HepG2 (cell line): ENCODE results near the gene B3GNT5. TPM values are rescaled to one million over a fixed set of nuclear protein-coding genes. Genes with fewer than 3 reads are reported as not detected.

ENCODE experiments used
- ATAC-seq: fragments of 200-7000 bp; cut with Tn5 transposase; 3 replicates; pipeline ENCODE4 v1.9.1; 2020; ENCODE audit warnings: mild to moderate bottlenecking, moderate library complexity
- BruUV-seq: library from RNA; stranded (reverse); fragments of 400-500 nt; replicated peaks from 2 replicates; lab custom pipeline; 2021; lab: Mats Ljungman, UMichigan
- CTCF ChIA-PET: fragments of 300-600 bp; formaldehyde crosslinking; extraction: SDS; loops from one replicate; lab custom pipeline; 2021; ENCODE audit warnings: low total read pairs, inconsistent platforms, low intra/inter-chr PET ratio; lab: Yijun Ruan, JAX
- POLR2A ChIA-PET: fragments of 350-600 bp; sonication (Branson Sonifier 250); formaldehyde crosslinking; loops from one replicate; lab custom pipeline; 2020; ENCODE audit warnings: antibody characterized with exemption, inconsistent platforms; lab: Yijun Ruan, JAX
- DNase-seq: peaks from one replicate; pipeline ENCODE4 v3.0.0-alpha.2; 2015; ENCODE audit warnings: low spot score
- FAIRE-seq: peaks from 3 replicates; lab custom pipeline; 2011; peaks lifted over from hg19 to GRCh38; lab: Jason Lieb, UNC
- H2AFZ ChIP-seq: one replicate; pipeline ENCODE4 v1.6.1; 2011; ENCODE audit warnings: low read length, inconsistent platforms
- H3K27ac ChIP-seq: fragments of 300-600 bp; 3 replicates; pipeline ENCODE4 v1.8.0; 2011; ENCODE audit warnings: mixed run types, mild to moderate bottlenecking, mixed read lengths, low read length, inconsistent platforms; ENCODE audit not compliant: insufficient read depth; ENCODE audit errors: extremely low read length
- H3K27me3 ChIP-seq, 2 experiments: fragments of 200-600 bp in 1 of 2; 2 replicates in 1 of 2; 3 replicates in 1 of 2; pipeline versions ENCODE4 v1.6.0 to v1.8.0; 2011; ENCODE audit warnings: low read length in 2 of 2, mild to moderate bottlenecking in 2 of 2, moderate library complexity in 2 of 2, inconsistent platforms in 1 of 2; ENCODE audit not compliant: insufficient read depth in 2 of 2, control insufficient read depth in 1 of 2
- H3K36me3 ChIP-seq, 2 experiments: fragments of 200-600 bp in 1 of 2; replicated peaks in 1 of 2; 2 replicates in 1 of 2; 3 replicates in 1 of 2; pipeline versions ENCODE4 v1.5.1 to v1.8.0; 2011; ENCODE audit warnings: low read length in 2 of 2, inconsistent platforms in 1 of 2; ENCODE audit not compliant: insufficient read depth in 2 of 2, control insufficient read depth in 1 of 2
- H3K4me1 ChIP-seq: 2 replicates; pipeline ENCODE4 v1.5.1; 2012; ENCODE audit warnings: low read length, inconsistent platforms; ENCODE audit not compliant: insufficient read depth
- H3K4me2 ChIP-seq: 2 replicates; pipeline ENCODE4 v1.6.0; 2011; ENCODE audit warnings: low read depth, low read length, inconsistent platforms
- H3K4me3 ChIP-seq, 3 experiments: fragments of 200-600 bp in 1 of 3; sonication (generic), shearing (Covaris generic) in 1 of 3; replicated peaks in 1 of 3; 2 replicates each; pipeline ENCODE4 v1.5.1; 2011 to 2016; ENCODE audit warnings: low read length in 3 of 3, inconsistent platforms in 2 of 3, low read depth in 2 of 3, mild to moderate bottlenecking in 2 of 3, control low read depth in 1 of 3, mixed read lengths in 1 of 3; ENCODE audit not compliant: insufficient read depth in 1 of 3
- H3K79me2 ChIP-seq: one replicate; pipeline ENCODE4 v1.6.1; 2011; ENCODE audit warnings: low read length, inconsistent platforms; ENCODE audit not compliant: insufficient read depth
- H3K9ac ChIP-seq: 2 replicates; pipeline ENCODE4 v1.6.0; 2011; ENCODE audit warnings: mild to moderate bottlenecking, low read depth, low read length, inconsistent platforms; ENCODE audit not compliant: insufficient read depth
- H3K9me3 ChIP-seq: 2 replicates; pipeline ENCODE4 v1.5.1; 2012; ENCODE audit warnings: mild to moderate bottlenecking, low read length
- H4K20me1 ChIP-seq: 2 replicates; pipeline ENCODE4 v1.6.0; 2011; ENCODE audit warnings: inconsistent platforms, mild to moderate bottlenecking, low read length, moderate library complexity; ENCODE audit not compliant: insufficient read depth
- CBX5 ChIP-seq: sonication (generic); formaldehyde crosslinking; IDR thresholded peaks from 2 replicates; pipeline ENCODE4 v1.4.0; 2020; ENCODE audit warnings: missing genetic modification reagents, borderline replicate concordance
- CHCHD3 ChIP-seq: sonication (generic); formaldehyde crosslinking; IDR thresholded peaks from 2 replicates; pipeline ENCODE4 v1.8.0; 2022; ENCODE audit warnings: mild to moderate bottlenecking, missing genetic modification reagents, moderate library complexity
- ELF3 ChIP-seq: IDR thresholded peaks from 2 replicates; pipeline ENCODE4 v1.6.1; 2016; ENCODE audit warnings: missing genetic modification reagents, missing compliant biosample characterization
- EP300 ChIP-seq, 3 experiments: sonication (generic) in 1 of 3; formaldehyde crosslinking in 1 of 3; IDR thresholded peaks; 2 replicates each; pipeline versions ENCODE4 v1.5.1 to v1.6.1; 2011 to 2020; ENCODE audit warnings: low read depth in 2 of 3, low read length in 2 of 3, borderline replicate concordance in 1 of 3, improper control_type of control experiment in 1 of 3, mild to moderate bottlenecking in 1 of 3, missing genetic modification reagents in 1 of 3, moderate library complexity in 1 of 3
- FOXJ3 ChIP-seq: sonication (generic); formaldehyde crosslinking; IDR thresholded peaks from 2 replicates; pipeline ENCODE4 v1.4.0; 2020; ENCODE audit warnings: missing genetic modification reagents, mild to moderate bottlenecking, borderline replicate concordance
- HHEX ChIP-seq: IDR thresholded peaks from 2 replicates; pipeline ENCODE4 v1.6.1; 2016; ENCODE audit warnings: control low read depth
- KDM3A ChIP-seq: IDR thresholded peaks from 2 replicates; pipeline ENCODE4 v1.6.1; 2018; ENCODE audit warnings: low read depth, missing compliant biosample characterization
- NRL ChIP-seq: sonication (generic); formaldehyde crosslinking; IDR thresholded peaks from 2 replicates; pipeline ENCODE4 v1.5.0; 2020; ENCODE audit warnings: missing genetic modification reagents, mild to moderate bottlenecking, moderate library complexity, borderline replicate concordance
- PRPF4 ChIP-seq: fragments of 200-400 bp; formaldehyde crosslinking; IDR thresholded peaks from 2 replicates; pipeline ENCODE4 v1.6.1; 2016; ENCODE audit warnings: low read length, low read depth; ENCODE audit not compliant: poor library complexity, severe bottlenecking
- SAFB2 ChIP-seq: sonication (generic); formaldehyde crosslinking; IDR thresholded peaks from 2 replicates; pipeline ENCODE4 v1.5.1; 2020; ENCODE audit warnings: missing genetic modification reagents, low read depth, mild to moderate bottlenecking, borderline replicate concordance
- SYNCRIP ChIP-seq: fragments of 200-400 bp; formaldehyde crosslinking; IDR thresholded peaks from 2 replicates; pipeline ENCODE4 v1.6.1; 2018; ENCODE audit warnings: mild to moderate bottlenecking, low read depth, low read length; ENCODE audit not compliant: insufficient read depth
- ZMYM4 ChIP-seq: sonication (generic); formaldehyde crosslinking; IDR thresholded peaks from 2 replicates; pipeline ENCODE4 v1.8.1; 2023; ENCODE audit warnings: mild to moderate bottlenecking, missing genetic modification reagents
- ZNF10 ChIP-seq: sonication (generic); formaldehyde crosslinking; IDR thresholded peaks from 2 replicates; pipeline ENCODE4 v1.4.0; 2020; ENCODE audit warnings: mild to moderate bottlenecking, low read depth, missing genetic modification reagents, borderline replicate concordance
- ZNF124 ChIP-seq: sonication (generic); formaldehyde crosslinking; IDR thresholded peaks from 2 replicates; pipeline ENCODE4 v1.4.0; 2020; ENCODE audit warnings: missing genetic modification reagents
- ZNF274 ChIP-seq: sonication (generic); formaldehyde crosslinking; IDR thresholded peaks from 2 replicates; pipeline ENCODE4 v1.5.1; 2020; ENCODE audit warnings: mild to moderate bottlenecking, missing genetic modification reagents
- ZNF317 ChIP-seq: sonication (generic); formaldehyde crosslinking; IDR thresholded peaks from 2 replicates; pipeline ENCODE4 v1.5.0; 2020; ENCODE audit warnings: mild to moderate bottlenecking, missing genetic modification reagents
- WGBS: methylation state at CpG from one replicate; pipeline ENCODE4 v1.1.6; 2017; ENCODE audit warnings: low lambda C conversion rate; 5-methylcytosine and 5-hydroxymethylcytosine counted together
- in situ Hi-C: cut with HindIII; loops from 2 replicates; pipeline ENCODE4 v1.10.0; 2017; ENCODE audit warnings: low pct_unique_long_range_greater_than_20kb; ENCODE audit not compliant: extremely low pct_ligation_motif_present
- intact Hi-C: fragments of 100-400 bp; cut with micrococcal nuclease; formaldehyde crosslinking; loops from one replicate; pipeline ENCODE4 v1.10.0; 2022; ENCODE audit not compliant: unreplicated experiment
- polyA plus RNA-seq, 8 experiments: library from polyadenylated mRNA; depleted of rRNA in 3 of 8; stranded (reverse) in 7 of 8; unstranded in 1 of 8; fragments of >200 nt; fragmentation: Illumina TruSeq in 4 of 8; extraction: Trizol in 4 of 8; gene quantifications; 2 replicates each; pipeline versions ENCODE4 v1.2.1 to v1.2.3, GENCODE V29; 2011 to 2016; ENCODE audit warnings: low read depth in 4 of 8, missing spikeins in 1 of 8, mixed read lengths in 1 of 8; ENCODE audit not compliant: insufficient read depth in 1 of 8
- total RNA-seq, 5 experiments: library from RNA; depleted of rRNA; stranded (reverse); fragments of >200 nt; fragmentation: Illumina TruSeq; extraction: Trizol; gene quantifications; 2 replicates each; pipeline ENCODE4 v1.2.3, GENCODE V29; 2016; ENCODE audit warnings: low read depth in 1 of 5
- TF ChIP-seq, protein P1 (sequence below): sonication (generic); formaldehyde crosslinking; IDR thresholded peaks from 2 replicates; pipeline ENCODE4 v1.8.1; 2023; ENCODE audit warnings: mild to moderate bottlenecking, missing genetic modification reagents

The B3GNT5 gene
- total and polyA plus RNA-seq, 2 of the 13 experiments (the other 11 are each of a cell fraction or from before 2014, with no cell fraction given), result not detected

GRCh38 chr3:183261151-183261724, 8.2 kb downstream of the B3GNT5 start:
- no peaks in the 10 kb centered on the region for H3K79me2 ChIP-seq
- no peak overlapping the region for H2AFZ ChIP-seq
- intact Hi-C loops (no loop called here), in situ Hi-C loops (no loop called here)
- no TSS peak for BruUV-seq
- H3K9ac ChIP-seq, result no peak overlapping the region
- 43% methylated on average over 5 of the region's 5 CpGs for WGBS
- ATAC-seq (no peak), FAIRE-seq (no peak), DNase-seq (no peak)
- CTCF ChIA-PET, result no interaction called here
- H3K36me3 ChIP-seq, result no peaks in the 10 kb centered on the region
- no peaks in the 10 kb centered on the region for H3K9me3 ChIP-seq
- H4K20me1 ChIP-seq, result no peaks in the 10 kb centered on the region
- no peak overlapping the region for H3K4me2 ChIP-seq
- no peak overlapping the region for H3K27ac ChIP-seq
- no peak for TF ChIP-seq SYNCRIP
- no peak for TF ChIP-seq ELF3
- TF ChIP-seq ZNF10, result no peak
- no peak for TF ChIP-seq ZNF124 (CRISPR knock-in tag)
- TF ChIP-seq NRL (CRISPR knock-in tag), result no peak
- TF ChIP-seq CHCHD3 (CRISPR knock-in tag), result no peak
- no peak for TF ChIP-seq CBX5
- TF ChIP-seq HHEX (CRISPR knock-in tag), result no peak
- H3K4me3 ChIP-seq, result no peak overlapping the region
- peaks cover 3 to 28% of the 10 kb centered on the region in 2 experiments; a peak in 4 of 5 replicates for H3K27me3 ChIP-seq
- POLR2A ChIA-PET, result no interaction called here
- peaks cover 8% of the 10 kb centered on the region for H3K4me1 ChIP-seq

GRCh38 chr3:183262875-183263378, 9.9 kb downstream of the B3GNT5 start:
- no peak overlapping the region for H2AFZ ChIP-seq
- ATAC-seq (no peak), FAIRE-seq (no peak), DNase-seq (no peak)
- H3K4me2 ChIP-seq, result no peak overlapping the region
- peaks cover 1 to 21% of the 10 kb centered on the region in 2 experiments; a peak in 4 of 5 replicates for H3K27me3 ChIP-seq
- no peaks in the 10 kb centered on the region for H4K20me1 ChIP-seq
- no peaks in the 10 kb centered on the region for H3K79me2 ChIP-seq
- intact Hi-C loops, result no loop called here
- no peak overlapping the region for H3K9ac ChIP-seq
- CTCF ChIA-PET, result no interaction called here
- WGBS, result 61% methylated on average over 3 of the region's 3 CpGs
- H3K4me1 ChIP-seq, result peaks cover 12% of the 10 kb centered on the region
- H3K9me3 ChIP-seq, result no peaks in the 10 kb centered on the region
- in situ Hi-C loops, result no loop called here
- H3K36me3 ChIP-seq, result no peaks in the 10 kb centered on the region
- H3K4me3 ChIP-seq, result no peak overlapping the region
- POLR2A ChIA-PET, result no interaction called here
- BruUV-seq, result no TSS peak
- H3K27ac ChIP-seq, result no peak overlapping the region
- TF ChIP-seq, protein P1, sequence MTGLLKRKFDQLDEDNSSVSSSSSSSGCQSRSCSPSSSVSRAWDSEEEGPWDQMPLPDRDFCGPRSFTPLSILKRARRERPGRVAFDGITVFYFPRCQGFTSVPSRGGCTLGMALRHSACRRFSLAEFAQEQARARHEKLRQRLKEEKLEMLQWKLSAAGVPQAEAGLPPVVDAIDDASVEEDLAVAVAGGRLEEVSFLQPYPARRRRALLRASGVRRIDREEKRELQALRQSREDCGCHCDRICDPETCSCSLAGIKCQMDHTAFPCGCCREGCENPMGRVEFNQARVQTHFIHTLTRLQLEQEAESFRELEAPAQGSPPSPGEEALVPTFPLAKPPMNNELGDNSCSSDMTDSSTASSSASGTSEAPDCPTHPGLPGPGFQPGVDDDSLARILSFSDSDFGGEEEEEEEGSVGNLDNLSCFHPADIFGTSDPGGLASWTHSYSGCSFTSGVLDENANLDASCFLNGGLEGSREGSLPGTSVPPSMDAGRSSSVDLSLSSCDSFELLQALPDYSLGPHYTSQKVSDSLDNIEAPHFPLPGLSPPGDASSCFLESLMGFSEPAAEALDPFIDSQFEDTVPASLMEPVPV (CRISPR knock-in tag), result no peak
- TF ChIP-seq ZNF317, result no peak
- TF ChIP-seq EP300 (IDR thresholded peaks at IDR 0.05; ENCODE audit: low read depth in 2 of 2, low read length in 2 of 2), result no peak
- TF ChIP-seq EP300 (CRISPR knock-in tag; IDR thresholded peaks at IDR 0.05; ENCODE audit: borderline replicate concordance), result no peak
- TF ChIP-seq ZMYM4 (CRISPR knock-in tag), result no peak
- no peak for TF ChIP-seq ZNF274 (CRISPR knock-in tag)
- no peak for TF ChIP-seq FOXJ3 (CRISPR knock-in tag)
- TF ChIP-seq SAFB2 (CRISPR knock-in tag), result no peak
- TF ChIP-seq KDM3A (CRISPR knock-in tag), result no peak
- TF ChIP-seq PRPF4, result no peak
